T47D (cell line): ENCODE results near the gene IGSF10.

Experiments
- DNase-seq, 2 experiments: peaks; one replicate each; pipeline versions ENCODE4 v3.0.0 to v3.0.0-alpha.2; 2011 to 2012; ENCODE audit warnings: low read depth in 1 of 2, low spot score in 1 of 2
- JUND ChIP-seq: IDR thresholded peaks from 2 replicates; pipeline ENCODE4 v1.6.1; 2012; ENCODE audit warnings: low read depth
- in situ Hi-C: cut with HindIII; loops from 2 replicates; pipeline ENCODE4 v1.10.0; 2016; ENCODE audit warnings: low sequenced_read_pairs, low pct_unique_long_range_greater_than_20kb

The IGSF10 gene

GRCh38 chr3:151452841-151453240 is 8.0 kb downstream of the IGSF10 start:
- in situ Hi-C loops: no loop called here
- no peak for TF ChIP-seq JUND
- no peak for DNase-seq

- no peak for TF ChIP-seq JUND
- DNase-seq: no peak
- in situ Hi-C loops: no loop called here
Observed at GRCh38 chr3:151452368-151452767, 8.5 kb downstream of the IGSF10 start.

- no peak for DNase-seq
- in situ Hi-C loops: no loop called here
- no peak for TF ChIP-seq JUND
Observed at GRCh38 chr3:151446002-151446340, 14.9 kb downstream of the IGSF10 start.

- in situ Hi-C loops: no loop called here
- DNase-seq: no peak
Observed at GRCh38 chr3:151445273-151446001, 15.4 kb downstream of the IGSF10 start.

GRCh38 chr3:151443583-151443982 is 17.3 kb downstream of the IGSF10 start:
- TF ChIP-seq JUND: no peak
- DNase-seq: peak; percentile 50 to 65
- in situ Hi-C loops: no loop called here

More at GRCh38 chr3:151445273-151446001, 15.4 kb downstream of the IGSF10 start:
- TF ChIP-seq JUND: no peak

- in situ Hi-C loops: no loop called here
- no peak for TF ChIP-seq JUND
- no peak for DNase-seq
Observed at GRCh38 chr3:151440940-151441339, 19.9 kb downstream of the IGSF10 start.

GRCh38 chr3:151439652-151440125 is 21.2 kb downstream of the IGSF10 start:
- DNase-seq: peak; percentile 51 to 83
- in situ Hi-C loops: no loop called here
- no peak for TF ChIP-seq JUND

GRCh38 chr3:151437906-151438305 is 23.0 kb downstream of the IGSF10 start:
- in situ Hi-C loops: no loop called here
- TF ChIP-seq JUND: no peak
- no peak for DNase-seq

GRCh38 chr3:151436675-151437446 is 24.0 kb downstream of the IGSF10 start:
- DNase-seq: no peak
- no peak for TF ChIP-seq JUND
- in situ Hi-C loops: no loop called here

- in situ Hi-C loops: no loop called here
- no peak for DNase-seq
- TF ChIP-seq JUND: no peak
Observed at GRCh38 chr3:151434151-151434890, 26.5 kb downstream of the IGSF10 start.

GRCh38 chr3:151432616-151433372 is 28.1 kb downstream of the IGSF10 start:
- in situ Hi-C loops: no loop called here
- TF ChIP-seq JUND: no peak
- DNase-seq: no peak

- in situ Hi-C loops: no loop called here
- TF ChIP-seq JUND: no peak
- no peak for DNase-seq
Observed at GRCh38 chr3:151431940-151432339, 28.9 kb downstream of the IGSF10 start.
